ENCODE data around the gene DAPK2. TPM values are rescaled to one million over a fixed set of nuclear protein-coding genes. Genes with fewer than 3 reads are reported as not detected.
A peak's percentile ranks its signal among the peaks of the same experiment; 100 is the strongest.

Gene DAPK2
- total and polyA plus RNA-seq, 2 donors from 2014 or later, result 3.0 to 3.8 TPM

GRCh38 chr15:64008177-64008576 is 38.1 kb downstream of the DAPK2 start:
- Histone ChIP-seq H3K36me3 (ENCODE audit: control insufficient read depth in 2 of 3, insufficient read depth in 3 of 3, low read length in 3 of 3) (no peaks in the 10 kb centered on the region), H3K9ac (ENCODE audit: low read length in 3 of 3) (no peak overlapping the region), H3K27me3 (ENCODE audit: control insufficient read depth, insufficient read depth, low read length) (no peaks in the 10 kb centered on the region), H3K27ac (ENCODE audit: low read depth in 2 of 2, low read length in 2 of 2) (no peak overlapping the region), H3K4me3 (ENCODE audit: low read length in 3 of 3) (no peak overlapping the region), H3K9me3 (ENCODE audit: control insufficient read depth in 2 of 3, insufficient read depth in 1 of 3, low read length in 3 of 3) (no peaks in the 10 kb centered on the region), H3K4me1 (ENCODE audit: control insufficient read depth in 2 of 3, insufficient read depth in 2 of 3, low read depth in 1 of 3, low read length in 3 of 3) (no peaks in the 10 kb centered on the region)
- no peak for TF ChIP-seq CTCF (IDR thresholded peaks at IDR 0.05; ENCODE audit: borderline replicate concordance, extremely low read depth, insufficient read depth)
- intact Hi-C loops (cut with DNase I), result no loop called here
- no peak for FAIRE-seq
- no peak for DNase-seq

- no peak overlapping the region for H3K27ac ChIP-seq (ENCODE audit: low read depth in 2 of 2, low read length in 2 of 2)
- H3K9ac ChIP-seq (ENCODE audit: low read length in 3 of 3), result no peak overlapping the region
- H3K27me3 ChIP-seq (ENCODE audit: control insufficient read depth, insufficient read depth, low read length), result no peaks in the 10 kb centered on the region
- DNase-seq (no peak), FAIRE-seq (no peak)
- no peak for TF ChIP-seq CTCF (IDR thresholded peaks at IDR 0.05; ENCODE audit: borderline replicate concordance, extremely low read depth, insufficient read depth)
- no peaks in the 10 kb centered on the region for H3K36me3 ChIP-seq (ENCODE audit: control insufficient read depth in 2 of 3, insufficient read depth in 3 of 3, low read length in 3 of 3)
- no peaks in the 10 kb centered on the region for H3K4me1 ChIP-seq (ENCODE audit: control insufficient read depth in 2 of 3, insufficient read depth in 2 of 3, low read depth in 1 of 3, low read length in 3 of 3)
- intact Hi-C loops (cut with DNase I), result no loop called here
- H3K4me3 ChIP-seq (ENCODE audit: low read length in 3 of 3), result no peak overlapping the region
- no peaks in the 10 kb centered on the region for H3K9me3 ChIP-seq (ENCODE audit: control insufficient read depth in 2 of 3, insufficient read depth in 1 of 3, low read length in 3 of 3)
Measured at GRCh38 chr15:64006642-64007041, 39.6 kb downstream of the DAPK2 start.

- intact Hi-C loops (cut with DNase I), result no loop called here
- no peak for FAIRE-seq
- Histone ChIP-seq H3K4me1 (ENCODE audit: control insufficient read depth in 2 of 3, insufficient read depth in 2 of 3, low read depth in 1 of 3, low read length in 3 of 3) (no peaks in the 10 kb centered on the region), H3K36me3 (ENCODE audit: control insufficient read depth in 2 of 3, insufficient read depth in 3 of 3, low read length in 3 of 3) (no peaks in the 10 kb centered on the region), H3K9me3 (ENCODE audit: control insufficient read depth in 2 of 3, insufficient read depth in 1 of 3, low read length in 3 of 3) (no peaks in the 10 kb centered on the region), H3K27ac (ENCODE audit: low read depth in 2 of 2, low read length in 2 of 2) (no peak overlapping the region), H3K9ac (ENCODE audit: low read length in 3 of 3) (no peak overlapping the region), H3K4me3 (ENCODE audit: low read length in 3 of 3) (no peak overlapping the region), H3K27me3 (ENCODE audit: control insufficient read depth, insufficient read depth, low read length) (no peaks in the 10 kb centered on the region)
- no peak for TF ChIP-seq CTCF (IDR thresholded peaks at IDR 0.05; ENCODE audit: borderline replicate concordance, extremely low read depth, insufficient read depth)
- peak in 1 of 5 donors; percentile 84 for DNase-seq
Measured at GRCh38 chr15:64004587-64004986, 41.7 kb downstream of the DAPK2 start.

GRCh38 chr15:64004056-64004455 is 42.2 kb downstream of the DAPK2 start:
- Histone ChIP-seq H3K9me3 (ENCODE audit: control insufficient read depth in 2 of 3, insufficient read depth in 1 of 3, low read length in 3 of 3) (no peaks in the 10 kb centered on the region), H3K27ac (ENCODE audit: low read depth in 2 of 2, low read length in 2 of 2) (no peak overlapping the region), H3K4me3 (ENCODE audit: low read length in 3 of 3) (no peak overlapping the region), H3K36me3 (ENCODE audit: control insufficient read depth in 2 of 3, insufficient read depth in 3 of 3, low read length in 3 of 3) (no peaks in the 10 kb centered on the region), H3K27me3 (ENCODE audit: control insufficient read depth, insufficient read depth, low read length) (no peaks in the 10 kb centered on the region), H3K4me1 (ENCODE audit: control insufficient read depth in 2 of 3, insufficient read depth in 2 of 3, low read depth in 1 of 3, low read length in 3 of 3) (no peaks in the 10 kb centered on the region), H3K9ac (ENCODE audit: low read length in 3 of 3) (no peak overlapping the region)
- TF ChIP-seq CTCF (IDR thresholded peaks at IDR 0.05; ENCODE audit: borderline replicate concordance, extremely low read depth, insufficient read depth), result no peak
- peak in 1 of 5 donors; percentile 12 for DNase-seq
- FAIRE-seq, result no peak
- intact Hi-C loops (cut with DNase I), result no loop called here

All from kidney (tissue), 14 donors.